ENCODE measurements around the gene FCRL5. TPM values are rescaled to one million over a fixed set of nuclear protein-coding genes. Genes with fewer than 3 reads are reported as not detected.

Gene FCRL5
- total and polyA plus RNA-seq, 10 of the 15 experiments (the other 5 are each of a cell fraction or from before 2014, with no cell fraction given), result 1.1 to 136 (median 7.0) TPM

- no peaks in the 10 kb centered on the region for H3K36me3 ChIP-seq (ENCODE audit: control insufficient read depth in 2 of 2, insufficient read depth in 2 of 2, low read length in 1 of 2)
- no peak overlapping the region for H2AFZ ChIP-seq (ENCODE audit: control insufficient read depth, low read depth, low read length)
- whole genome bisulfite sequencing (ENCODE audit: insufficient coverage, insufficient replicate concordance, low lambda C conversion rate, missing lambda C conversion rate), result 0% methylated on average over 2 of the region's 2 CpGs
- in situ Hi-C loops (cut with MboI), result no loop called here
- intact Hi-C loops (cut with micrococcal nuclease; ENCODE audit: unreplicated experiment), result no loop called here
- H3K27me3 ChIP-seq (replicated peaks in 1 of 2; ENCODE audit: control insufficient read depth in 2 of 2, insufficient read depth in 2 of 2, low read length in 1 of 2), result 0 out of 4 replicates have a peak, but pooled peaks cover 0 to 3% of the 10 kb centered on the region in 2 experiments
- ChIA-PET CTCF (interaction anchor here (0.8 to 11.7 kb wide), 15 partner anchors 9 to 393 kb away, joined by 3 to 146 read pairs (median 5); no protein-coding TSS in a partner anchor), RAD21 (ENCODE audit: unreplicated experiment) (interaction anchor here (1.3 to 3.1 kb wide), 4 partner anchors 13 to 286 kb away, joined by 4 to 16 read pairs (median 6); no protein-coding TSS in a partner anchor), POLR2A (interaction anchor here (0.9 kb wide), 1 partner anchor 21 kb away, joined by 3 read pairs; no protein-coding TSS in a partner anchor), SMC1A (ENCODE audit: uncharacterized antibody, unreplicated experiment) (interaction anchor here (1.1 to 9.7 kb wide), 5 partner anchors 14 to 112 kb away, joined by 3 to 103 read pairs (median 38); no protein-coding TSS in a partner anchor)
- DNase-seq (ENCODE audit: low read depth, low spot score) (no peak), ATAC-seq (no peak), FAIRE-seq (no peak)
- H4K20me1 ChIP-seq (ENCODE audit: control insufficient read depth, insufficient read depth), result no peaks in the 10 kb centered on the region
- no TSS peak for BruUV-seq (replicated peaks)
- H3K4me1 ChIP-seq (ENCODE audit: control insufficient read depth, insufficient read depth, low read length), result no peaks in the 10 kb centered on the region
- no peak overlapping the region for H3K27ac ChIP-seq (ENCODE audit: control insufficient read depth, insufficient read depth)
- no peak overlapping the region for H3K9ac ChIP-seq (ENCODE audit: control insufficient read depth, insufficient read depth, low read length)
- TF ChIP-seq NFYA (IDR thresholded peaks at IDR 0.05; ENCODE audit: borderline replicate concordance, low read depth, low read length) (no peak), CHD2 (IDR thresholded peaks at IDR 0.05; ENCODE audit: borderline replicate concordance, low read depth, low read length) (no peak), ATF7 (IDR thresholded peaks at IDR 0.05; ENCODE audit: low read depth) (no peak)
- no peak overlapping the region for H3K4me3 ChIP-seq
- H3K9me3 ChIP-seq (replicated peaks; ENCODE audit: control insufficient read depth, insufficient read depth, low read length), result no peaks in the 10 kb centered on the region; the same call in 2 of the 3 replicates
- no peaks in the 10 kb centered on the region for H3K79me2 ChIP-seq (ENCODE audit: control insufficient read depth, insufficient read depth, low read length)
- no peak overlapping the region for H3K4me2 ChIP-seq (ENCODE audit: control insufficient read depth, insufficient read depth)
These were observed 69.6 kb downstream of the FCRL5 start for GRCh38 chr1:157482717-157483116.

DNA sequence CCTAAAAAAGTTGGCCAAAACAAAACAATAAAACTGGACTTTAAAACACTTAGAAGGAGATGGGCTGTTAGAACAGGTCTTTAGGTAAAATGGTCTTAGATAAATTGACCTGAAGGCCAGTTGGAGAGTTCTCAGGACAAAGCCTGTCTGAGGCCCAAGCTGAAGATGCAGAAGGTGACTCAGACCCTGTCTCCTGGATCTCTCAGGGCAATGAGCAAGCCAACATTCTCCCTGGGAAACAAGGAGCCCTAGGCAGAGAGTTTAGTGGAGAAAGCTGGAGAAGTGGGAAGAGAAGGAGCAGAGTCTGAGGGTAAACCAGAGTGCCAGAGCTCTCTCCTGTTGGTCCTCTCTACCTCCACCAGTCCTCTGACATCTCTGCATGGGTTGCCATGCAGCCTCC, 70.1 kb downstream of the FCRL5 start:
- BruUV-seq (replicated peaks), result no TSS peak
- no peak overlapping the region for H3K4me2 ChIP-seq (ENCODE audit: control insufficient read depth, insufficient read depth)
- ChIA-PET SMC1A (ENCODE audit: uncharacterized antibody, unreplicated experiment) (interaction anchor here (1.1 to 9.7 kb wide), 6 partner anchors 13 to 112 kb away, joined by 3 to 103 read pairs (median 5); no protein-coding TSS in a partner anchor), CTCF (interaction anchor here (0.9 to 11.7 kb wide), 11 partner anchors 9 to 290 kb away, joined by 3 to 146 read pairs (median 7); no protein-coding TSS in a partner anchor), RAD21 (ENCODE audit: unreplicated experiment) (interaction anchor here (1.3 to 2.5 kb wide), 2 partner anchors 79 to 286 kb away, joined by 5 to 8 read pairs; no protein-coding TSS in a partner anchor), POLR2A (no interaction called here)
- no peaks in the 10 kb centered on the region for H3K79me2 ChIP-seq (ENCODE audit: control insufficient read depth, insufficient read depth, low read length)
- in situ Hi-C loops (cut with MboI), result no loop called here
- no peak overlapping the region for H3K9ac ChIP-seq (ENCODE audit: control insufficient read depth, insufficient read depth, low read length)
- no peak overlapping the region for H3K27ac ChIP-seq (ENCODE audit: control insufficient read depth, insufficient read depth)
- H3K9me3 ChIP-seq (replicated peaks; ENCODE audit: control insufficient read depth, insufficient read depth, low read length), result no peaks in the 10 kb centered on the region; the same call in 2 of the 3 replicates
- H3K36me3 ChIP-seq (ENCODE audit: control insufficient read depth in 2 of 2, insufficient read depth in 2 of 2, low read length in 1 of 2), result no peaks in the 10 kb centered on the region
- DNase-seq (ENCODE audit: low read depth, low spot score) (no peak), ATAC-seq (no peak), FAIRE-seq (no peak)
- H3K27me3 ChIP-seq (replicated peaks in 1 of 2; ENCODE audit: control insufficient read depth in 2 of 2, insufficient read depth in 2 of 2, low read length in 1 of 2), result 0 out of 4 replicates have a peak, but pooled peaks cover 0 to 3% of the 10 kb centered on the region in 2 experiments
- H3K4me1 ChIP-seq (ENCODE audit: control insufficient read depth, insufficient read depth, low read length), result no peaks in the 10 kb centered on the region
- no peak overlapping the region for H2AFZ ChIP-seq (ENCODE audit: control insufficient read depth, low read depth, low read length)
- H4K20me1 ChIP-seq (ENCODE audit: control insufficient read depth, insufficient read depth), result no peaks in the 10 kb centered on the region
- intact Hi-C loops (cut with micrococcal nuclease; ENCODE audit: unreplicated experiment), result no loop called here
- no peak overlapping the region for H3K4me3 ChIP-seq
- TF ChIP-seq E2F8 (IDR thresholded peaks at IDR 0.05; ENCODE audit: low read depth, partially characterized antibody), result no peak
- no peak for TF ChIP-seq MEF2B (IDR thresholded peaks at IDR 0.05; ENCODE audit: partially characterized antibody, poor library complexity, severe bottlenecking)
- TF ChIP-seq HDAC6 (IDR thresholded peaks at IDR 0.05; ENCODE audit: unreplicated experiment), result no peak
- TF ChIP-seq IKZF1 (conservative IDR thresholded peaks at IDR 0.05), result no peak
- TF ChIP-seq, protein P1, sequence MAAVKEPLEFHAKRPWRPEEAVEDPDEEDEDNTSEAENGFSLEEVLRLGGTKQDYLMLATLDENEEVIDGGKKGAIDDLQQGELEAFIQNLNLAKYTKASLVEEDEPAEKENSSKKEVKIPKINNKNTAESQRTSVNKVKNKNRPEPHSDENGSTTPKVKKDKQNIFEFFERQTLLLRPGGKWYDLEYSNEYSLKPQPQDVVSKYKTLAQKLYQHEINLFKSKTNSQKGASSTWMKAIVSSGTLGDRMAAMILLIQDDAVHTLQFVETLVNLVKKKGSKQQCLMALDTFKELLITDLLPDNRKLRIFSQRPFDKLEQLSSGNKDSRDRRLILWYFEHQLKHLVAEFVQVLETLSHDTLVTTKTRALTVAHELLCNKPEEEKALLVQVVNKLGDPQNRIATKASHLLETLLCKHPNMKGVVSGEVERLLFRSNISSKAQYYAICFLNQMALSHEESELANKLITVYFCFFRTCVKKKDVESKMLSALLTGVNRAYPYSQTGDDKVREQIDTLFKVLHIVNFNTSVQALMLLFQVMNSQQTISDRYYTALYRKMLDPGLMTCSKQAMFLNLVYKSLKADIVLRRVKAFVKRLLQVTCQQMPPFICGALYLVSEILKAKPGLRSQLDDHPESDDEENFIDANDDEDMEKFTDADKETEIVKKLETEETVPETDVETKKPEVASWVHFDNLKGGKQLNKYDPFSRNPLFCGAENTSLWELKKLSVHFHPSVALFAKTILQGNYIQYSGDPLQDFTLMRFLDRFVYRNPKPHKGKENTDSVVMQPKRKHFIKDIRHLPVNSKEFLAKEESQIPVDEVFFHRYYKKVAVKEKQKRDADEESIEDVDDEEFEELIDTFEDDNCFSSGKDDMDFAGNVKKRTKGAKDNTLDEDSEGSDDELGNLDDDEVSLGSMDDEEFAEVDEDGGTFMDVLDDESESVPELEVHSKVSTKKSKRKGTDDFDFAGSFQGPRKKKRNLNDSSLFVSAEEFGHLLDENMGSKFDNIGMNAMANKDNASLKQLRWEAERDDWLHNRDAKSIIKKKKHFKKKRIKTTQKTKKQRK (IDR thresholded peaks at IDR 0.05; ENCODE audit: low read depth, low read length), result no peak
- TF ChIP-seq JUND (IDR thresholded peaks at IDR 0.05; ENCODE audit: low read depth, low read length), result no peak

Measured in GM12878 (cell line).